Activated CD8-positive, alpha-beta memory T cell treated with anti-CD3 and anti-CD28 coated beads for 24 hours (primary cell): ENCODE measurements around the gene LTN1.
A peak's percentile ranks its signal among the peaks of the same experiment; 100 is the strongest.

ENCODE experiments used
- DNase-seq: peaks from one replicate; pipeline ENCODE4 v3.0.0-alpha.2; 2020

The LTN1 gene

DNA sequence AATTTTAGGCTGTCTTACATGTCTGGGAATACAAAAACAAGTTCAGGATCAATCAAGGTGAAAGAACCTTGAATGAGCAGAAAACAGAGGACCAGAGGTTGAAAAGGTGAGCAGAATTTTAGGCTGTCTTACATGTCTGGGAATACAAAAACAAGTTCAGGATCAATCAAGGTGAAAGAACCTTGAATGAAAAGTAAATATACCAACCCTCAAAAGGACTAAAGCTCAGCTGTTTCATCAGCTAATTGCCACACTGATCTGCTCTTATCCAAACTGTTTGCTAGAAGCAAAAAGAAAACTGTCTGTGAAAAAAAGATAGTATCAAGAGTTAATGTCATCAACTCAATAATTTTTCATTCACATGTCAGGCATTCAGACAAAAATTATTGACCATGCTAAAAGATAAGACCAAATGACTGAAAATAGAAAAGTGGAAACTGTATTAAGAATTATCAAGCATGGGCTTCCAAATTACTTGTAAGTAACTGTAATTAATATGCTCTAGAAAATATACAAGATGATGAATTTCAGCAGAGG lies 69.2 kb downstream of the LTN1 start:
- no peak for DNase-seq

DNA sequence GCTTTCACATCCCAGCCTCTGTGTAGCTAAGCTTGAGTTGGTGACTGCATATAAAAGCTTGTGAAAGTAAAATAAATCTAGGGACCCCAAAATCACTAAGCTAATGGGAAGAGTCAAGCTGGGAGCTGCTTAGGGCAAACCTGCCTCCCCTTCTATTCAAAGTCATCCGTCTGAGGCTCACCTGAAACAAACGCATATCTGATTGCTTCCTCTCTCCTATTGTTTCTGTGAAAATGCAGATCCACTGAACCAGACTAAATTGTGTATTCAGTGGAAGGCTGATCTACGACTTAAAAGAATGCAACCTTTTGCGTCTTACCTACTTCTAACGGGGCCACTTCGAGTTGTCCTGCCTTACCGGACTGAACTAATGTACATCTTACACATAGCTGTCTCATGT lies 70.3 kb downstream of the LTN1 start:
- no peak for DNase-seq

DNA sequence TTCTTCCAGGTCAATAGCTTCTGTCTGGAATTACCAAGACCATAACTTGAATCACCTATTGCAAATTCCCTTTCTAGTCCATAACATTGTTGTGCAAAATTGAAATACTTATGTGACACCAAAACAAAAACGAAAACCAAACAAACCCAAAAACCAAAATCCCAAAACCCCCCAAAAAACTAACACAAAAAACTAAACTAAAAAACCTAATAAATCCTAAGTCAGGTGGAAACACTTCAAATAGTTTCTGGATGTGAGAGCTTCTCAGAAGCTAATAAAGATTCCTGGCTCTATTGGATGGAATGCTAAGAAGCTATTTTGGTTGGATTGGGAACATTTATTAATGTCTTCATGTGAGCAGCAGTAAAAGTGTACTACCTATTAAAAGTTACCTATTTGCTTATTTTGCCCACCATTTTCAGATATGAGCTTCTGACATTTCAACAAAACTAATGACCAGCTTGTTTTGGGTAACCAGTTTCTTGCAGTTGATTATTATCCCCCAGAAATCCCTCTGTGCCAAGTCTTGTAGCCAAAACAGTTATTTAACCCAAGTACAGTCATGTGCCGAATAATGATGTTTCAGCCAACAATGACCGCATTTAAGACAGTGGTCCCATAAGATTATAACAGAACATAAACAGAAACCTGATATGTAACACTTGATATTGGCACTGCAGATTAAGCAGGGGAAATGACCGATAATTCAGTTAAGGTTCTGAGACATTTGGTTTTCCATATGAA lies 76.4 kb downstream of the LTN1 start:
- no peak for DNase-seq

DNA sequence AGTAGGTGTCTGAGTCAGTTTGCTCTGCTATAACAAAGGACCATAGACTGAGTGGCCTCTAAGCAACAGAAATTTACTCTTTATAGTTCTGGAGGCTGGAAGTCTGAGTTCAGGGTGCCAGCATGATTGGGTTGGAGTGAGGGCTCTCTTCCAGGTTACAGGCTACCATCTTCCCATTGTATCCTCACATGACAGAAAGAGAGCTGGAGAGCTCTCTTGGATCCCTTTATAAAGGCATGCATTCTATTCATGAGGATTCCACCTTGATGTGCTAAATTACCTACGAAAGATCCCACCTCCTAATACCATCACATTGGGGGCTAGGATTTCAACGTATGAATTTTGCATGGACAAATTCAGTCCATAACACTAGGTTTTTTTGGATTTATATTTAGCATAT lies 79.6 kb downstream of the LTN1 start:
- DNase-seq = no peak

DNA sequence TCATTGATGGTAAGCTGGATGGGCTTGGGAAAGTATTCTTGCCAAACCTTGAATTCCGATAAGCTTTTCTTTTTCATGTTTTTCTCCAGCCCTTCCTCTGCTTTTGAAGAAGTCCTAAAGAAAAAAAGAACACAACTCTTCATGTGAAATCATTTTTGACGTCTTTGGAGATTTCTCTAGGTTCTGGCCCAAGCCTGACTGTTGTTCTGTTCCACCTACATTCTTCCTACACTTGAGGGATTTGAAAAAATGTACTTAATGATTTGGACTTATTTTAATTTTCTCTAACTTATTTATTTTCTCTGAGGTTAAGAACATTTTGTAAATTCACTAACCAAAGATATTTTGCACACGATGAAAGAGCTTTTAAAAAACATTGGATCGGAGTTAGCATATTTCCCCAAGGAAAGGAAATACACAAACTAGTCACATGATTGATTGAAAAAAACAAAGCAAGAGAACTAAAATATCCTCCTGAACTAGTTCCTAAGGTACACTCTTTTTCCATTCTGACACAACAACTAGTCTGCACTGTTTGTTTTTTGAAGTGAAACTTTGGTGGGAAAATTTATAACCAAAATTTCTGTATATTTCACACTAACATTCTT lies 82.3 kb downstream of the LTN1 start:
- no peak for DNase-seq

DNA sequence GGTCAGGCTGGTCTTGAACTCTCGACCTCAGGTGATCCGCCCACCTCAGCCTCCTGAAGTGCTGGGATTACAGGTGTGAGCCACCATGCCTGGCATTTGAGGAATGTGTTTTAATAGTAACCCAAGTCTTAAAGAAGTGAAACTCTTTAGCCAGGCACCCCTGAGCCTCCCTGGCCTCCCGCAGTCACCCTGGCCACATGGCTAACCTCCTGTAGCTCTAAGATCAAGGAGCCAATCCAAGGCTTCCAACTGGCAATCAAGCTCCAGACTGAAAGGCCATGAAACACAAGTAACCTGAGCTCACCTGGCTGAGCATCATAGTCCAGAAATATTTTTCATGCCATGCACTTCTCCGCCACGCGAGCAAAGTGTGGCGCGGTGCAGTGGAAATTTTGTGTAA lies 84.3 kb downstream of the LTN1 start:
- no peak for DNase-seq

DNA sequence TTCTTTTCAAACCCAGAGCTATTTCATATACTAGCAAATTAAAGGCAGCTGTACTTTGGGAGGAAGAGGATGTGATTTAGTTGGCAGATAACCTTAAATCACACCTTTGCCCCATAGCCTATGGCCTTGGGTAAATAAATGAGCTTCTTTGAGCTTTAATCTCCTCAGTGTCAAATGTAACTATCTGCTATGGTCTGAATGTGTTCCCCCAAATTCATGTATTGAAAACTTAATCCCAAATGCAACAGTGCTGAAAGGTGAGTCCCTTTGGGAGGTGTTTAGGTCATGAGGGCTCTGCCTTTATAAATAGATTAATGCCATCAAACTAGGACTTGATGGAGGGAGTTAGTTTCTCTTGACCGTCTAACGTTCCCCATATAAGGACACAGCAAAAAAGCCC lies 85.8 kb downstream of the LTN1 start:
- no peak for DNase-seq

DNA sequence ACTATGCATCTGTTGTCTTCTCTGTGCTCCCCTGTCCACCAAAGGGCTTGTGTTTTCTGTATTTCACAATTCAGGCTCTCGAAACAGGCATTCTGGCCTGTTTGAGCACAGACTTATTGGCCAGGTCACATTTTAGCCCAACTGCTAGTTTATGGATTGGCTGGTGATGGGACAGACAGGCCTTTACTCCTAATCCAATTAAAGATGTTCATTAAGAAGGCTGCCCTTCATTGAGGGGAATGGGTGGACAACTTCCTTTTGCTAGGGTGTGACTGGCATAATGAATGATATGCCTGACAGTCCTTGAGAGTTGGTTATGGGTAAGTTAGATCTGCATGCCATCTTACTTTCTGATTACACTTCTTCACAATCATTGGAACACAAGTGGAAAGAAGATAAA lies 86.4 kb downstream of the LTN1 start:
- DNase-seq = no peak

DNA sequence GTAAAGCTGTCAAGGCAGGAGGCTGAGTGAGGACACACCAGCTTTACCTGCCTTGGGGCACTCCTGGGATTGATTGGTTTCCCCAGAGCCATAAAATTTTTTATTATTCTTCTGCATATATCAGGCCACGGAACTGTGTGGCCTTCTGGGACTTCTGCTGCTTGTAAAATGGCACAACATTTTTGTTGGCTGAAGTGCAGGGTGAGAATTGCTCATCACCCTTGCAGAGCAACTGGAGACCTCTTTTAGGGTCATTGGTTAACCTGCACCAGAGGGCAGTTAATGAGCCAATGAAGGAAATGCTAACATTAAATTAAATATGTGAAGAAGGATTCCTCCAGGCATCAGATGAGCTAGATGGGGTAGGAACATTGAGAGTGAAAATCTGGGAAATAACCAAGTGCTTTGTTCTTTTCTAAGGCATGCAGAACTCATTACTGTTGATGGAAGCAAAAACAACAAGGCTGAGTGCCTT lies 87.7 kb downstream of the LTN1 start:
- no peak for DNase-seq

DNA sequence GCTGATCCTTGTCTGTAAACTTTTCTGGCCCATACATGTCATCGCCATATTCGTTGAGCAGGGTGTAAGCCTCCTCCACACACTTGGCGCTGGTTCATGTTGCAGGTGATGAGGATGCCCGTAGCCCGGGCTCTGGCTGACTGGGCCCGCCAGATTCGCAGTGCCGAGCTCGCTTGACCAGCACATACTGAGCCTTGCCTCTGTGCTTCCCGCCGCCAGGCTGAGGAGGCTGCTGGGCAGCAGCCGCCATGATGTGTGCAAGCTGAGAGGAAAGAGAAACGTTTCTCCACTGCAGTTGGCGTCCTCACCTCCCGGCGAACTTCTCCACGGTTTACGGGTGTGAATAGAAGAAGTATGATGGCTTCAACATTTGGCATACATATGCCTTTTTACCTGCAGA lies 89.2 kb downstream of the LTN1 start:
- no peak for DNase-seq

DNA sequence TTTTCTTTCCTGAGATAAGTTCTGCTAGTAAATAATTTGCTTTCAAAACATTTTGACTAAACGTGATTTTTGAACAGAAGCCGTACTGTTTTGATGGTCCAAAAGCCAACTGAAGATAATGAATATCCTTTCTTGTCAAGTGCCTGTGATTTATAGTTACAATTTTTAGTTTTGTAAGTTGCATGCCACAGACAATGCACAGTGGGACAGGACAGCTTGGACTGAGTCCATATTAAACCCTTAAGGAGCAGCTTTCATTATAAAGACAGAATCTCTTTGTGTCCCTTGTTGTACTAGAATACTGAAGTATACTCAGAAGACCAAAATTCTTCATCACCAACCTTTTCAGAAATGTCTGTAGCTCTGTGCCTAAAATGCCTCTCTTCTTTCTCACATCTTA lies 92.2 kb downstream of the LTN1 start:
- no peak for DNase-seq

DNA sequence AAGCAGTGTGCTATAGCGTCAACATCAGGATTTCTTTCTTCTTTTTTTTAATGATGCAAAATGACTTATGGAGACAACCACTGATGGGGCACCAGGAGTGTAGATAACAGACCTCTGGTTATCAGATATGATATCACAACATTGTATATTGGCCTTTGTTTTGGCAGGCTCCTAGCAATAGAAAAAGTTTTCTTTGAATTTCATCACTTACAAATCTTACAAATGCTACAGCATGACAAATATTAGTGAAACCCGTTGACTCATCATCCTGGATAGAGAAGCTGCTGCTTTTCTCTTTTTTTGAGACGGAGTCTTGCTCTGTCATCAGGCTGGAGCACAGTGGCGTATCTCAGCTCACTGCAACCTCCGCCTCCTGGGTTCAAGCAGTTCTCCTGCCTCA lies 92.9 kb downstream of the LTN1 start:
- DNase-seq = no peak

DNA sequence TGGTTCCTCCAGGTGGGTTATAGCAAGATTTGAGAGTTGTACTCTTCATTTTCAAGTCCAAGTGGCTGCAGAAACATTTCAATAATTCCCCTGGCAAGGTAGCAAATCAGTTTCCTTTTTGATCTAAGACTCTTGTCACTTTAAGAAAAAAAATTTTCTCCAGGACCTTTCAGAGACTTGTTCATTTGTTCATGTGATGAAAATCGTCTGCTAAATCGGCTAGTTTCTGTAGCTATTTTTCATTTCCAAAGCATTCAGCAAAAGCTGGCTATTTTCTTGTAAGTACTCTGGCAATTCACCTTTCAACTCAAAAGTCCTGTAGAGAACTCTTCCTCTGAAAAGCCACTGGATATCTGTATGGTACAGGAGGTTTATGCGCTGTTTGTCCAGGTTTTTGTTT lies 93.5 kb downstream of the LTN1 start:
- DNase-seq = no peak

DNA sequence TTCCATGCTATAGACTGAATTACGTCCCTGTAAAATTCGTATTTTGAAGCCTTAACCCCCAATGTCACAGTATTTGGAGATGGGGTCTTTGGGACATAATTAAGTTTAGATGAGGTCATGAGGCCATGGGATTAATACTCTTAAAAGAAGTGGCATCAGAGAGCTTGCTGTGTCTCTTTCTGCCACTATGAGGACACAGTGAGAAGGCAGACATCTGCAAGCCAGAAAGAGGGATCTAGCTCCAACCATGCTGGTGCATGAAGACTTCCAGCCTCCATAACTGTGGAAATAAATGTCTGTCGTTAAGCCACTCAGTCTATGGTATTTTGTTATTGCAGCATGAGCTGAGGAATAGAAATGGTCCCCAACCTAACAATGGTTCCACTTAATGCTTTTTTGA lies 99.0 kb downstream of the LTN1 start:
- no peak for DNase-seq

DNA sequence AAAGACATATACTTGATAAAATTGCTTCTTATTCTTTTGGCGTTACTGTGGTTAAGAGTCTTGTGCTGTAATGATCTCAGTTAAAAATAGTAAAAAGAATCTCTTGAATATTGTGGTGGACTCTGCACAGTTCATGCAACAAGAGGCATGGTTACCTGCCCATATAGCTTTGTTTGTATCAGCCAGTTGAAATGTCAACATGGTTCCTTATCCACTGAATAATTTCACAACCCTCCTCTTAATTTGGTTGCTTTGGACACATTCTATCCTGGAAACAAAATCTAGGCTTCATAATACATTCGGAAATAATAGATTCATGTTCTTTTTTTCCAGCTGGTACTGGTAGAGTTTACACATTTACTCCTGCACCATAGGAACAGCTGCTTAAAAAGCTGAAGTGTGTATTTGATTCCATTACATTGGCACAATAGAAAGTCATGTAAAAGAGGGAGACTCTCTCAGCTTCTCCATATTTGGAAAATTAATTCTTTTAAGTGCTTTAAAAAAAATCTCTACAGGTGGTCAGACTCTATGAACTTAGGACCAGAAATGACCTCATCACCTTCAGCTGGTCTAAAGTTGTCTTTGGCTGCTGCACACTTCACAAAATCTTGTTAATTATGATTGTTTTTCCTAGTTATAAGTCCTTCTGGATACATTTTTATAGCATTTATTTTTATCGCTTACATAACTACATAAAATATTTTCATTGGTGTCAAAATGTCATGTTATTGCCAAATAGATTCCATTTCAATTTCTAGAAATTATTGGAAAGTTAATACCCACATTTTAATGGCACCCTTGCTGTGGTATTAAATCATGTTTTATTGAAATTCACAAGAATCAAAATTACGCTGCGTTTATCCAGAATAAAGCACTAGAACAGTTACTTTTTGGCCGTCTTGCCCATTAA lies 100.2 kb downstream of the LTN1 start:
- DNase-seq = no peak

DNA sequence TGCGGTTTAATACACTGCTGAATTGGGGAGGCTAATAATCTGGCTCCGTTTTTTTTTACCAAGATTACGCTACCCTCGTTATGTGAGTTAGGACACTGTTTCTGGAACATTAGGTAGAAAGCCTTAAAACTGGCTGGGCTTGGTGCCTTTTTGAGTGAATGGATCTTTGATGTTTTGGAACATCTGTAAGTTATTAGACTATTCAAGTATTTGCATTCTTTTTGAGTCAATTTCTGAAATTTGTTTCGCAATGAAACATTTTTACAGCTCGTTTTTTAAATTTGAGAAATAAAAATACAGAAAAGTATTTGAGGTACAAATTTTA lies 106.9 kb downstream of the LTN1 start:
- DNase-seq = no peak

DNA sequence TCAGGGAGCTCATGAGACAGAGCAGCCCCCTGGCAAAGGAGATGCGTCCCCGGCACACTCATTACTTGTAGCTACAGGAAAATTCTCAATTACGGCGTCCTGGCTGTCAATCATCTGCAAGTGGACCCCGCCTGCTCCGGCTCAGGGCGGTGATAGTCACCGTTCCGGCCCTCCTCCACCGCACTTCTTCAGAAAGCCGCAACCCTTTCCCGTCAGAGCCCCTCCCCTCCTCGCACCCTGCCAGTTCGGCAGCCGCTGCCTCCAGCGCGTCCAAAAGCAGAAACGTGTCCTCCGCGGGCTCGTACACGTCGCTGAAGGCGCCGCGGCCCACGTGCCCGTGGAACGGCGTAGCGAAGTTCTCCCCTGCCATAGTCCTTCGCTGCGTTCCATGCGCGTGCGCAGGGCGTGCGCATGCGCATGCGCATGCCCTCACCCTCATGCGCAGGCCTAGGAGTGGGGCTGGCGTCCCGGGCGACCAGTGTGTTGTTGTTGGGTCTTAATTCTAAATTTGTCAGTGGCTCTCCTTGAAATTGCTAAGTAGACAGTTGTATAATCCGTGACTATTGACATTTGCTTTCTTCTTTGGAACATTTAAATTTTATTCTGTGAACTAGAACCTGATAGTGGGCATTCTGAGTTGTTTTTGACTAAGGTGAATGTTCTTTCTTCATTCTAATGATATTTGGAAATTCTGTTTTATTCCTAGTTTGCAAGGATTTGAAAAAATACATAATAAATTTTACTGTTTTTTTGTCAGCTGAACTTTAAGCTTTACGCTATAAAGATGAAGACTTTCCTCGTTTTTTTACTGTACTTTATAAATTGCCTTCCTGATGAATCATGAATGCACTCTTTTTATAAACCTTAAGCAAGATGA lies 107.5 kb downstream of the LTN1 start:
- peak; percentile 96 for DNase-seq

DNA sequence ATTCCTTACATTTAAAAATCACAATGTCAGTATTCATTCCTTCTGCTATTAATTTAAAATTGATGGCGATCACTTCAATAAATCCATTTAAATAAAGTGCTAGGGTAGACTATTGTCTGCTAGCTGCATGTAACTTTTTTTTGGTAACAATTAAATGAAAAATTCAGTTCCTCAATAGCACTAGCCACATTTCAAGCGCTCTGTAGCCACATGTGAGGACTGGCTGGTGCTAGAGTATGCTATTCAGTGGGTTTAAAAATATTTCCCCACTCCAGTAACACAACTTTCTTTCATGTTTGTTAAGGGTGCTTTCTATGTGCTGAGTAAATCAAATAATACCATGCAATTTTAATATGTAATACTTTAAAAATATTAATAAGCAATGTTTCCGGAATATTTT lies 108.2 kb downstream of the LTN1 start:
- DNase-seq = no peak

DNA sequence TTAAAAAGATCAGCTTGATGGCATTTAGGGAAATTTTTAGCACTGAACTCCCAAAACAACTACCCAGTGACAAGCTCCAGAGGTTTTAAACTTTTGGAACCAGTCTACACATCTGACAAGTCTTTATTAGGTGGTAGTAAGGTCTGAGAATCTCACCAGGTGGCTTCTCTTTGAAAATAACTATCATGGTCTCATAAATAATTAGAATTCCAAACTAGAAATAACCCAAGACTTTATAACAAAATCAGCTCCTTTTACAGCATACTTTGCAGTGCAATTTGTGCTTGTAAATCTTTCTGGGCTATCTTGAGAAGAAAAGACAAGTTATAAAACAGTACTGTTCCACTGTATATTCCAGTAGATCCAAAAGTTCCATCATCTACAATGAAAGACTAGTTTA lies 108.7 kb downstream of the LTN1 start:
- DNase-seq = no peak

DNA sequence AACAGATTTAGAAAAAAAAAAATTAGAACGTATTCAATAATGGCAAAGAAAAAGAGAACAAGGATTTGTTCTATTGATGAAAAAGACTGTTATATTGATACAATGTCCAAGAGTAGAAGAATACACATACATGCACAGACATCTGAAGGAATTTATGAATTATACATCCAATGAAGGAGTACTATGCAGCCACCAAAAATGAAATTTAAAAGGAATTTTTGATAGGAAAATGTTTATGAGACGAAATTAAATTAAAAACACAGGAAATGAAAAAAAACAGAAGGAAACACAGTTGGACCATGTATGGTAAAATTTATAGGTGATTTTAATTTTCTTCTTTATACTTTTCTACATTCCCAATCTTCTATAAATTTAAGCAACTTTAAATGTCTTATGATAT lies 110.3 kb downstream of the LTN1 start:
- DNase-seq = no peak
